Activated CD4-positive, CD25-positive, alpha-beta regulatory T cell treated with anti-CD3 and anti-CD28 coated beads, Interleukin-2, amount 50 U/mL, for 72 hours (primary cell): Measurements from ENCODE around the gene LCP1.

Experiments
- DNase-seq: peaks from one replicate; pipeline ENCODE4 v3.0.0; 2021

The LCP1 gene

DNA sequence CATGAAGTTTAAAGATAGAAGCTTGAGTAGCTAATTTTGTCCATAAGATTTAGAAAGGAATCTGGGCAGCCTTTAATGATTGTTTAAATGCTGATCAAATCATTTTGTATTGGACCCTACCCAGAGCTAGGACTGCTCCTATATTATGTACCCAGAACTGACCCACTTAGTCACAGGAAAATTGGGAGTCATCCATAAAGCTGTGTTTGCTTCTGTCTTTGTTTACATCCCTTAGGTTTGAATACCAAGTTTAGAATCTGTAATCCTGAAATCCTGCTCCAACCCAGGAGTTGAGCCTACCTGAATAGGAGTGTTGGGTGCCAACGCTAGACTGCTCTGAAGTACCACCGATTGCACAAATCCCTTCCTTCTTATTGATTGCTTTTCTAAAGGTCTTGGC is 23.8 kb downstream of the LCP1 start:
- no peak for DNase-seq

DNA sequence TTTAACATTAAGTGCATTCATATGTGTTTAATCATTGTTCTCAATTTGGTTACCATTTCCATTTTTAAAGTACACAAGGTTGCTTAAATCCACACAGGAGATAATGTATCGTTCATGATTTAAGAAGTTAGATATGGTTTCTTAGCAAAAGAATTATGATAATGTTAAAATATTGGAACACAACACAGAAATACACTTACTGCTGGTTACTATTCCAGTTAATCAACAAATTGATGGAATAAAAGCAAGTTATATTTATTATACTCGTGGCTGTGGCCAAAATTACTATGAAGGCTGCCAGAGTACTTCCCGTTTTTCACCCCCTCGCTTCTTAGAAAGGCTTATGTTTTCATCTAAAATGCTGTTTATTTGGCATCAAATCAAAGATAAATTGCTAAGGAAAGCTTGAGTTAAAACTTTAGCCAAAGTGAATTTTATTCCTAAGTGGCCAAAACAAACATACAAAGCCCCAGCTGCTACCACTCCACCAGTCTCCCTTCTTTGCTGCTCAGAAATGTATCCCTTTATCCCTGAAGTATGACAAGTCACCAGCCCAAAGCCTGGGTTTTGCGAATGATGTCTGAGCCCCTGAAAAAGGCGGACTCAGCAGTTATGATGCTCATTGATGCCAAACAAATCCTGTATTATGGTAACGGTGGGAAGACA is 27.7 kb downstream of the LCP1 start:
- DNase-seq = no peak

DNA sequence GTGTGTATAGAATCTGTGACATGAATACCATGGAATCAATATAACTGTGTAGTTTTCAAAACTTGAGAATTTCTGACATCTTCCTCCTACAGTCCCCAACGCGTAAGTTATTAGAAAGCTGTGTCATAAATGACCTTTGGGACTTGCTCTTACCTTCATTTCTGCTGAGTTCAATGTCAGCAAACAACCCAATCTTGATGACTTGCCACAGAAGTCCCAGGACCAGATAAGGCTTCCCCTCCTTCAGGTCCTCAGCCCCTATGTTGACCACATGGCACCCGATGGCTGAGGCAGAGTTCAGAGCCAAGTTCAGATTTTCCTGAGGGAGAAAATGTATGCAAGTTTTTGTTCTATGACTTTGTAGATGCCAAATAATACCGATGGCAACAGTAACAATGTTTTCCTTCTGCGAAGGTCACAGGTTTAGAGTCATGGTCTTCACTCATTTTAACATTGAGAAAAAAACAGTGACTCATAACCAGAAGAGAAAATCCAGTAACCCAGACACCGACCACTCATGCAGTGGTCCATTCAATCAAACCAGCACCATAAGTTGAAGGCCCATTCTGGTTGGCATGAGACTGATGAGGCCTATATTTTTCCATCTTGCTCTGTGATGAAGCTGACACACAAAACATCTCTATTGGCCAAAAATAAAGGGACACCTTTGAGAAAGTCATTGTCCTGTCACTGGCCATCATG is 29.2 kb downstream of the LCP1 start:
- no peak for DNase-seq

DNA sequence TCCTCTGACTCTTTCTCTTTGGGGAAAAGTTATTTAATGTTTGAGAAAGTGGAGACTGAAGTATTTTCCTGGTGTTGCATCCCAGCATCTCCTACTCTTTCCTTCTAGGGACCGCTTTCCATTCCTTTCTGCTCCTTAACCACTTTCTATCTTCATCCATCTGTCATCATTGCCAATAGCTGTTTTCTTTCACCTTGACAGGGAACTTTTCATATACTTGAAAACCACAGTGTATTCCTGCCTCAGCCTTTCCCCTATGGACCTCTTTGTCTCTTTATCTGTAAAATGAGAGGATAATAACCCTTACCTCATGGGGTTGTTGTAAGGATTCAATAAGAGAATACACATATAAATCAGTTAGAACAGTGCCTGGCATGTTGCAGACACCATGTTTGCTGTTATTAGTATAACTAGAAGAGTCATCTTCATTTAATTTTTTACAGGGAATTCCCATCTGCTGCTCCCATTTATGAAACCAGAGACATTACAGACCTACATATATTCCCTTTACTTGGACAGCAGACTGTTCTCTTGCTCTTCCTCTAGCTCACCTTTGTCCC is 31.8 kb downstream of the LCP1 start:
- DNase-seq = no peak

DNA sequence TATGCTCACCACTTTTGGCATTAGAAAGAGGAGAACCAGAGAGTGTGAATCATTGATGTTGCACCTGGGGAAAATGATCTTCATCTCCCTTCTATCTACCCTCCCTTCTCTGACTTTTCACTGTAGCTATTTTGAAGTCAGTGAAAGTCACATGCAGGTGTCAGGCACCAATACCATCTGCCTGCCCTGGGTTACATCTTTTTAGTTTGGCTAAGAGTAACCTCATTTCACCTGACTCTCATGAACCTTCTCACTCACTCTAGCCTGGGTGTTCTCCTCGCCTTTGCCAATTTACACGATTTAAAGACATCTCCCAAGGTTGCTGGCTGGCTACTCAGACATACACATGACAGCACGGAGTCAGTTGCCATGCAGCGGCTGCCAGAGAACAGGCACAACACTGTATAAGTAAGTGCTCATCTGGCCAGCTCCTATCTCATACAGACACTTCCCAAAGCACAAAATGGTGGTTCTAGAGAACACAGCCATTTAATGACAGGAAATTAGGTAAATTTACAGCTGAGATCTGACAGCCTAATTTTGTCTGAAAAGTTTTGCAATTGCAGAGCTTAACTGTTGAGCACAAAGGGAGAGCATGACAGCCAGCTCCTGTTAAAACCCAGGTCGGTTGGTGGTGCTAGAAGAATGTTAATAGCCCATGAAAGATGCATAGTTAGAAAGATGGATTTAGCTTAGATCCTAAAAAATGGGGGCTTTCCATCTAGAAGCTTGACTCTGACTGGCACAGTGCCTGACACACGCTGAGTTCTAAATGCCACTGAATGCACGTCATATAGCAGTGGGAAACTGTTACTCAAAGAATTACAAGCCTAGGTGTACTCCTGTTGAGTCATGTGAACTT is 32.5 kb downstream of the LCP1 start:
- DNase-seq = no peak

DNA sequence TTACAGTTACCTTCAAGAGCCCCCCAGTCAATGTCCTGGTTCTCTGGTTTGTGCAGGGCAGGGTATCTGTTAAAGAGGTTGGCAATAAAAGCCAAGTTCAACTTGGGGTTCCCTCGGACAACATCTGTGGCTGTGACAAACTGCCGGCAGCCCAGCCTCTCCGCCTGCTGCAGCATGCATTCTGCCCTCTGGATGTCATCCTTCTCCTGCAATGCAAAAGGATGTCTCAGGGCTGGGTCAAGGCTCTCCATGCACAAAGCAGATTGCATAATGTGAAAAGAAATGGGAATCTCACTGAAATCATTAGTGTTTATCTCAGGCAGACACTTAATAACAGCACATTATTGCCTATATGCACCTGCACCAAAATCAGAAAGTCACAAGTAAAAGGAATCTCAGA is 35.1 kb downstream of the LCP1 start:
- DNase-seq = no peak

DNA sequence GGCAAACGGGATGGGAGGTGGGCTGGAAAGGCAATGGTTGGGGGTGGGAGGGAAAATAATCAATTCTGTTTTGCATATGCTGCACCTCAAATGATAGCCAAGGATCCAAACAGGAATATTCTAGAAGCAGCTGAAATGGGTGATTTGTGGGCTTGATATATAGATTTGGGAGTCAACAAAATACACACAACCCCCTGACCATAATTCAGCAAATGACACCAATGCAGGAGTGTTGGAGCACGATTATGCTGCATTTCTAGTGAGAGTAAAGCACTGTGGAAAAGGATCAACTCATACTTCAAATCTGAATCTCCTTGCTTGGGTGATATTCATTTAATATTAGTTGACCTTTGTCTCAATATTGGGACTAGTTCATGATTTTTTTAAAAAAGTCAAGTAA is 36.0 kb downstream of the LCP1 start:
- no peak for DNase-seq

DNA sequence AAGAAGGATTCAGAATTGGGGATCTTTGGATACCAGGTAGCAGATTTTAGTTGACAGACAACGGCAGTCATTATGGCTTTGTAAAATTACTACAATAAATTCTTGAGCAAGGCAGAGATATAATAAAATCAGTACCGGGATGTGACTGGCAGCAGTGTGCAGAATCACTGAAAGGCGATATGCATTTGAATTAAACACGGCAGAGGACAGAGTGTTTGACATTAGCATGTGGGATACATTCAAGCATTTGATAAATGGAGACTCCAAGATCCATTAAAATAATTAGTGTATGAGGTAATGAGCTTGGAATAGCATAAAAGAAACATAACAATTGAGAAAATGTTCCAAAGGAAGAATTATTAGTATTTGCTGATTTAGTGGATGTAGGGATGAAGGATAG is 36.8 kb downstream of the LCP1 start:
- no peak for DNase-seq

DNA sequence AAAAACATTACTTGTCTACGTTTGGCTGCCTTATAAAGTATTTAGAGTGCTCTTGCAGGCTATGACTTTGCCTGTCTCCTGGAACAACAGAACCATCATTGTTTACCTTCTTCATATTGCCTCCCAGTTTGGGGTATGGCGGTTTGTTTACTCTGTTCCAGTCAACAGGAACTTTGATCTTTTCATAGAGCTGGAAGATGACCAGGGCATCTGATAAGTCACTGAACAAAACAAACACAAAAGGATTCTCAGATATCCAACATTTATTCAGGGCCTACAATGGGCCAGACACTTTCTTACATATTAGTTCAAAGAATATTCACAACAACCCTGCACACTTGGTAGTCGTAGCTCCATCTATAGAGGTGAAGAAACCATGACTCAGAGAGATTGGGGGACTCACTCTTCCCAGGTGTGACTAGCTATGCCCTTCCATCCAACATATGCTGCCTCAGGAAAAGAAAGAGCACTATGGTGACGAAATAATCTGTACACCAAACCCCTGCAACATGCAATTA is 38.7 kb downstream of the LCP1 start:
- DNase-seq = no peak

DNA sequence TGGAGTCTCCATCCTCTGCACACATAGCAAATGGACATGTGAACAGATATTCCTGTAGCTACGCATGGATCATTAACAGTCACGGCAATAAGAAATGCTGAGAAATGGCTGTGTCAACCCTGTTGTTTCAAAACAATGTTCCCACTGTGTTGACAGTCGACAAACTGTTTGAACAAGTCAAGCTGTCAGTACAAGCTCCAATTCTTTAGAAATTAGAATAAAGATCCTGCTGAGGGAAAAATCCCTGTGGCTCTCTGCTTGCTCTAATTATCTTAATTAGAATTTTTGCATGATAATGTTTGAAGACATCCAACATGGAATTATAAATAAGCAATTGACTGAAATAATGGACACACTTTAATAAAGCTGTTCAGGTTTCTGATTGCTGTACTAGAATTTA is 39.2 kb downstream of the LCP1 start:
- no peak for DNase-seq

DNA sequence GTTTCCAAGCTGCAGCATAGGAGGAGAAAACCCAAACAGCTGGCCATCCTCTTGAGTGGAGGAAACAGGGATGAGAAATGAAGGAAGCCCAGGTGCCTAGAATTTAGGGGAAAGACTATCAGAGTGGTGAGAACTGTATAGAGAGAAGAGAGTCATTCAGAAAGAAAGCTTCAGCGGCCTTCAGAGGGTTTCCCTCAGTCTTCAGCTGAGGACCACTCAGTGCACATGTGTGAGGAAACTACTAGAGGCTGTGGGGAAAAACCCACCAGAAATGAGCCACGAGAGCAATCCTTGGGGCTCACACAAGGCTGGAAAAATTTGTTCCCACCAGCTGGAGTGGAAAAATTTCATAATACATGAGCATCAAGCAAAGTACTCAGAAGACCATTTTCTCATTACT is 41.9 kb downstream of the LCP1 start:
- no peak for DNase-seq

DNA sequence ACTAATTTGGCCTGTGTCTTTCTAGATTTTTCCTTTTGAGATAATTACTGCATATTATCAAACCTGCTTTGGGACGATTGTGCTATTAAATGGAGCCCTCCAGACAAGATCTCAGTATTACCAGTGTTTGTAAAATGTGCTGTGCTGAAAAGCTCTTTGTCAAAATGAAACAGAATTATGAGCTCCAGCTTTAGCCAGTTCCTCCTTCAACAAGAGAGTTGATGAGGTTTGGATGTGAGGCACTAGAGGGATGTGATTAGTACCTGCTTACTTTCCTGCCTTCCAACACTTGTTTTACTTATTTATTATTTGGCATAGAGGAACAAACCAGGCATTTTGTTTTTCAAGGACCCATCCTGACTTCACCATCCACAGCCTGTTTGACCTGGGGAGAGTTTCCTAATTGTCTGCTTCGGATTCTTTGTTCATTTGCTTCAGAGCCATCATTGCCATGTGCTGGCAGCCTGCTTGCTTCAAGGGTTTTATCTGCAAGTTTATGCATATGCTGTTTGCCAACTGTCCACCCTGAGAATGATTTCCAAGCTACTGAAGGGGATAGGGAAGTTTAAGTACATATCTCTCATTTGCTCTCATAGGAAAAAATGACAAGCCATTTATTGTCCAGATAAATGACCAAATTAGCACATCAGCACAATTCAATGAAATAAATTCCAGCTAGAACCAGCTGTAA is 44.2 kb downstream of the LCP1 start:
- no peak for DNase-seq

DNA sequence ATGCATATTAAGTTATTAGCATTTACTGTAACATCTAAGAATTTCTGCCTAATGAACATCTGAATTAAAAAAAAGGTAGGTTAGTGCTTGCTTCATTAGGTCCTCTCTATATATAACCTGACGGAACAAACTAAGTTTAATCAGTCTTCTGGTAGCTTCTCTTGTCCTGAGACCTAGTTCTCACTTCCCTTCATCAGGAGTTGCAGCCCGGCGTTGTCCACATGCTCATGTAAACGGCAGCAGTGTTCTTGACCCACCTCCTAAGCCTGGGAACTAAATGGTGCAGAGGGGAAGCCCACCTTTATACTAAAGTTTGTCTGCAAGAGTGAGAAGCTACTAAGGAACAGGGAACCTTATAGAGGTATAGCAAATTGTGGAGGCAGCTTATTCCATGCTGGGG is 45.3 kb downstream of the LCP1 start:
- DNase-seq = no peak

DNA sequence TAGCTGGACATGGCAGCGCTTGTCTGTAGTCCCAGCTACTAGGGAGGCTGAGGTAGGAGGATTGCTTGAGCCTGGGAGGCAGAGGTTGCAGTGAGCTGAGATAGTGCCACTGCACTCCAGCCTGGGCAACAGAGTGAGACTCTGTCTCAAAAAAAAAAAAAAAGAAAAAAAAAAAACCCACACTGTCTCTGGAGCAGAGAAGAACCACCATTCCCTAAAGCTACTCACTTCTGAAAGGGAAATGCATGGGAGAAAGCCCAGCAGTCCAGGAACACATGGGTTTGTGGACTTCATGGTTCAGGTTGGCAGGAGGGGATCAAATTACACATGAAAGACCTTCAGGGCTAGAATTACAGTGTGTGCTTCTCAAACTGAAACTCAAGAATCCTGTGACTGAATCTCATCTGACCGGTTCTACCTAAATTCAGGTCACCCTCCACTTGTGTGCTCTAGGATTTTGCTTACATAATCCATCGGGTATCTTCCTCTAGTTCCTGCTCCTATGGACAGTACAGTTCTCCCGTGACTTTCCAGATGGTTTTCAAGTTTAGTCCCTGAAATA is 46.9 kb downstream of the LCP1 start:
- DNase-seq = no peak

DNA sequence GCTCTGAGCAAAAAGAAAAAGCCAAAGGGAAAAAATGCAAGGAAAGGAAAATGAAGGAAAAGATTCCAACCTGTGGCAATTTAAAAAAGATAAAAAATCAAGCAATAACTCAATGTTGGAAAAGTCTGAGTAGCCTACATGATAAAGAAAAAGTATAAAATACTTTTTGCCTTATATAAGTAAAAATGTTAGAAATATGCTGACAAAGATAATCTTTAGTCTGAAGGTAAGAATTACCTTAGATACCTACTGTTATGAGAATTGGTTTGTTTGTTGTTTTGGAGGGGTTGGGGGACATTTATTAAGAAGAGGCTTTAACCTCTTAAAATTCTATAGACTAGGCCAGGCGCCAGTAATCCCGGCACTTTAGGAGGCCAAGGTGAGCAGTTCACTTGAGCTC is 47.5 kb downstream of the LCP1 start:
- DNase-seq = no peak

DNA sequence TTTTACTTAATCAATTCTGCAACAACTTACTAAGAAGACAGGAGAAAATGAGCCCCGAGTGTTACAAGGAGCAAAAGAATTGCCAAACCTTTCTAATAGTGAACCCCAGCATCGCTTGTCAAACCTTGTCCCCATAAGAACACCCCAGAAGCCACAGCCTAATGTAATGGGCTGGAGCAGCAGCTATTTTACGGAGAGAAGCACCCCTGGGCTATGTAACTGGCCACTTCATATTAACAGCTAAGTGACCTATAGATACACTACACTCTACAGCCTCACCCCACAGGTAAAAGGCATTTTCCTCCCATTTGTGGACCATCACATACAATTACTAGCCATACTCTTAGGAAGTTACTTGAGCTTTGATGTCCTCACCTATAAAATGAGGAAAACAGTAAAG is 49.9 kb downstream of the LCP1 start:
- DNase-seq = no peak

DNA sequence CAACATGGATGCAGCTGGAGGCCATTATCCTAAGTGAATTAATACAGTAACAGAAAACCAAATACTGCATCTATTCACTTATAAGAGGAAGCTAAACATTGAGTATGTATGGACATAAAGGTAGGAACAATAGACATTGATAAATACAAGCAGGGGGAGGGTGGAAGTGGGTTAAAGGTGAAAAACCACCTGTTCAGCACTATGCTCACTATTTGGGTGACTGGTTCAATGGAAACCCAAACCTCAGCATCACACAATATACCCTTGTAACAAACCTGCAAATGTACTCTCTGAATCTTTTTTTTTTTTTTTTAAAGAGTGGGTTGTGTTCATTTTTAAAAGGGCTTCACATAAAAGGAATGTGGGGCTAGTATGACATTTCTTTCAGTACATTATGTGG is 50.3 kb downstream of the LCP1 start:
- DNase-seq = no peak

DNA sequence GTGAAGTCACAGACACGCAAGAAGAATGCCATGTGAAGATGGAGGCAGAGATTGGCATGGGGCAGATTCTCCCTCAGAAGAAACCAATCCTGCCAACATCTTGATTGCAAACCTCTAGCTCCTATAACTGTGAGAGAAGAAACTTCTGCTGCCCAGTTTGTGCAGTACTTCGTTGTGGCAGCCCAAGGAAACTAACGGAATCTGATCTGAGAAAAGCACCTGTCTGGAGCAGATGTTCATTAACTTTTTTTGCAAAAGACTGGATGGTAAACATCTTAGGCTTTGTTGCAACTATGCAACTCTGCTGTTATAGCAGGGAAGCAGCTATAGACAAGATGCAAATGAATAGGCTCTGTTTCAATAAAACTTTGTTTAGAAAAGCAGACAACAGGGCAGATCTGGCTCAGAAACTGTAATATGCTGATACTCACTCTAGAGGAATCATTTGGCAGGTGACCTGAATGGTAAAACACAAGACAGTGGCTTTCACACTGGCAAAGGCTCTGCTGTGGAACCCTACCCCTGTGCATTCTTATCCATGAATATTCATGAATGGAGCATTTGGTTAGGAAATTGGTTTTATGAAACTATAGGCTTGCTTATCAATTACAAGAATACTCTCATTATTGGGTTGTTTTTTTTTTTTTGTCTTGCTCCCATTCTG is 51.9 kb downstream of the LCP1 start:
- DNase-seq = no peak

DNA sequence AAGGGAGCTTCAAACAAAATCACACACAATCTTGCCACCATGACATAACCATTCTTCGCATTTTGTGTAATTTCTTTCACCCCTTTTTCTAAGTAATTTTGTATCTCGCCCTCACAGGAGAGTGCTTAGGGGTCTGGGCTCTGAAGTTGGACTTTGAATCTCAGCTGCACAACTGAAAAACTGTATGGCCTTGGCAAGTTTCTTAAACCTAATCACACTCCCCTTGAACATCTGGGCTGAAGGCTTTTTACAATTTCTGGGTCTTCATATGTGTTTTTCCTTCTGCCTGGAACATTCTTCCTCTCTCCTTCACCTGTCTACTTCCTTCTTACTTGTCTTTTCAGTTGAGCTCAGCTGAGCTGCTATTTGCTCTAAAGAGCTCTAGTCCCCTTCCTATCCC is 52.9 kb downstream of the LCP1 start:
- DNase-seq = no peak

DNA sequence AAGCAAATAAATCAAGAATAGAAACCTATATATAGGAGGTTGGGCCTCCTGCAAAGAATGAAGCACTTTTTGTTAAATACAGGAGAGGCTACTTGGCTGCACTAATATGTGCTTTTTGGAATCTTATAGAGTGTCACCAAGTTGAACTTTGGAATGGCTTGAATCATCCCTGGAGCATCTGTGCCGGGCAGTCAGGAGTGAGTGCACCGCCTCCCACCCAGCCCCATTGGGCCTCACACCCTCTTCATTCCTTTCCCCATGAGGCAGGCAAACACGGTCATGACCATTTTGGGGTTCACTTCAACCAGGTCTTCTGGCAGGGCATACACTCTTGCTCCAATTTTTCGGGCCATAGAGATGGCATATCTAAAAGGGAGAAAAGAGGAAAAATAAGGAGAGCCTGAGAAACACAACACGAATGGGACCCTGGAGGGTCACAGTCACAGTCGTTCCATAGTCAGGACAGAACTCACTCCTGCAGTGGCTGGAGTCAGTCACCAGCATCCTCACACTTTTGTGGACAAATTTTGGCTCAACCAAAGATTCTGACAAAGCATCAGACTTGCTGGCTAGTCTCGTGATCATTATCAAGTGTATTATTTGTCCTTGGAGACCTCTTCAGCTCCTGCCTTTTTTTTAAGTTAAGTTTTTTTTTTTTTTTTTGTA is 54.5 kb downstream of the LCP1 start:
- DNase-seq = no peak
